ENCODE measurements around the gene LARP4B.

Gene LARP4B

GRCh38 chr10:919481-919880 lies 12.0 kb downstream of the LARP4B start:
- Histone ChIP-seq H3K27ac (ENCODE audit: low read length, poor library complexity, severe bottlenecking) (no peak overlapping the region), H4K91ac (ENCODE audit: low read length) (no peak overlapping the region), H3K4ac (ENCODE audit: low read depth in 1 of 2, low read length in 2 of 2) (no peak overlapping the region), H2AFZ (ENCODE audit: low read depth, low read length) (no peak overlapping the region), H3K79me1 (replicated peaks; ENCODE audit: low read length, poor library complexity, severe bottlenecking) (no peaks in the 10 kb centered on the region), H3K14ac (ENCODE audit: low read length in 2 of 2) (no peak overlapping the region), H3K4me2 (ENCODE audit: low read length, poor library complexity, severe bottlenecking) (no peak overlapping the region), H2BK120ac (ENCODE audit: low read depth, low read length) (no peak overlapping the region), H3K4me1 (ENCODE audit: control insufficient read depth, insufficient read depth, low read depth, low read length) (peaks cover 9% of the 10 kb centered on the region), H3K4me3 (ENCODE audit: insufficient read depth in 1 of 2, low read depth in 1 of 2, low read length in 2 of 2) (no peak overlapping the region), H2BK15ac (ENCODE audit: low read depth, poor library complexity, severe bottlenecking) (no peak overlapping the region), H3K23ac (ENCODE audit: low read length in 2 of 2) (no peak overlapping the region), H3K9ac (ENCODE audit: low read length) (no peak overlapping the region), H2AK5ac (ENCODE audit: low read length, severe bottlenecking) (no peak overlapping the region), H4K8ac (ENCODE audit: low read length) (no peak overlapping the region), H2BK12ac (ENCODE audit: low read length in 2 of 2) (no peak overlapping the region), H2BK5ac (ENCODE audit: low read depth, low read length, poor library complexity, severe bottlenecking) (no peak overlapping the region), H3K18ac (ENCODE audit: low read depth in 1 of 2, low read length in 2 of 2) (no peak overlapping the region), H3K36me3 (ENCODE audit: control insufficient read depth in 1 of 2, insufficient read depth in 2 of 2, low read depth in 1 of 2, low read length in 2 of 2) (peaks cover 7 to 20% of the 10 kb centered on the region in 2 experiments), H3K27me3 (ENCODE audit: control insufficient read depth in 1 of 2, insufficient read depth in 1 of 2, low read length in 2 of 2) (no peaks in the 10 kb centered on the region), H3K9me3 (ENCODE audit: control insufficient read depth, low read length) (no peaks in the 10 kb centered on the region)
- WGBS = 97% methylated on average over 3 of the region's 3 CpGs
- DNase-seq = no peak

GRCh38 chr10:917999-918398 lies 13.5 kb downstream of the LARP4B start:
- Histone ChIP-seq H3K9ac (ENCODE audit: low read length) (no peak overlapping the region), H4K8ac (ENCODE audit: low read length) (no peak overlapping the region), H4K91ac (ENCODE audit: low read length) (no peak overlapping the region), H3K27ac (ENCODE audit: low read length, poor library complexity, severe bottlenecking) (no peak overlapping the region), H3K9me3 (ENCODE audit: control insufficient read depth, low read length) (no peaks in the 10 kb centered on the region), H3K23ac (ENCODE audit: low read length in 2 of 2) (no peak overlapping the region), H2BK5ac (ENCODE audit: low read depth, low read length, poor library complexity, severe bottlenecking) (no peak overlapping the region), H3K4me1 (ENCODE audit: control insufficient read depth, insufficient read depth, low read depth, low read length) (peaks cover 9% of the 10 kb centered on the region), H3K36me3 (ENCODE audit: control insufficient read depth in 1 of 2, insufficient read depth in 2 of 2, low read depth in 1 of 2, low read length in 2 of 2) (peaks cover 7 to 18% of the 10 kb centered on the region in 2 experiments), H3K4ac (ENCODE audit: low read depth in 1 of 2, low read length in 2 of 2) (no peak overlapping the region), H3K79me1 (replicated peaks; ENCODE audit: low read length, poor library complexity, severe bottlenecking) (no peaks in the 10 kb centered on the region), H3K18ac (ENCODE audit: low read depth in 1 of 2, low read length in 2 of 2) (no peak overlapping the region), H3K4me2 (ENCODE audit: low read length, poor library complexity, severe bottlenecking) (no peak overlapping the region), H2BK12ac (ENCODE audit: low read length in 2 of 2) (no peak overlapping the region), H3K27me3 (ENCODE audit: control insufficient read depth in 1 of 2, insufficient read depth in 1 of 2, low read length in 2 of 2) (no peaks in the 10 kb centered on the region), H2BK15ac (ENCODE audit: low read depth, poor library complexity, severe bottlenecking) (no peak overlapping the region), H3K4me3 (ENCODE audit: insufficient read depth in 1 of 2, low read depth in 1 of 2, low read length in 2 of 2) (no peak overlapping the region), H2AK5ac (ENCODE audit: low read length, severe bottlenecking) (no peak overlapping the region), H2BK120ac (ENCODE audit: low read depth, low read length) (no peak overlapping the region), H3K14ac (ENCODE audit: low read length in 2 of 2) (no peak overlapping the region), H2AFZ (ENCODE audit: low read depth, low read length) (no peak overlapping the region)
- 90% methylated on average over 3 of the region's 3 CpGs for WGBS
- DNase-seq = no peak

GRCh38 chr10:917416-917720 lies 14.1 kb downstream of the LARP4B start:
- H3K36me3 ChIP-seq (ENCODE audit: control insufficient read depth in 1 of 2, insufficient read depth in 2 of 2, low read depth in 1 of 2, low read length in 2 of 2) = peaks cover 4 to 18% of the 10 kb centered on the region in 2 experiments
- no peak overlapping the region for H3K23ac ChIP-seq (ENCODE audit: low read length in 2 of 2)
- no peak overlapping the region for H3K9ac ChIP-seq (ENCODE audit: low read length)
- H2BK15ac ChIP-seq (ENCODE audit: low read depth, poor library complexity, severe bottlenecking) = no peak overlapping the region
- WGBS = 95% methylated on average over 3 of the region's 3 CpGs
- no peak overlapping the region for H3K4ac ChIP-seq (ENCODE audit: low read depth in 1 of 2, low read length in 2 of 2)
- H2BK120ac ChIP-seq (ENCODE audit: low read depth, low read length) = no peak overlapping the region
- no peak overlapping the region for H3K4me2 ChIP-seq (ENCODE audit: low read length, poor library complexity, severe bottlenecking)
- no peaks in the 10 kb centered on the region for H3K9me3 ChIP-seq (ENCODE audit: control insufficient read depth, low read length)
- H2AFZ ChIP-seq (ENCODE audit: low read depth, low read length) = no peak overlapping the region
- H3K18ac ChIP-seq (ENCODE audit: low read depth in 1 of 2, low read length in 2 of 2) = no peak overlapping the region
- H3K79me1 ChIP-seq (replicated peaks; ENCODE audit: low read length, poor library complexity, severe bottlenecking) = no peaks in the 10 kb centered on the region
- H3K4me3 ChIP-seq (ENCODE audit: insufficient read depth in 1 of 2, low read depth in 1 of 2, low read length in 2 of 2) = no peak overlapping the region
- H2BK12ac ChIP-seq (ENCODE audit: low read length in 2 of 2) = no peak overlapping the region
- no peaks in the 10 kb centered on the region for H3K27me3 ChIP-seq (ENCODE audit: control insufficient read depth in 1 of 2, insufficient read depth in 1 of 2, low read length in 2 of 2)
- DNase-seq = no peak
- H4K8ac ChIP-seq (ENCODE audit: low read length) = no peak overlapping the region
- H4K91ac ChIP-seq (ENCODE audit: low read length) = no peak overlapping the region
- H2BK5ac ChIP-seq (ENCODE audit: low read depth, low read length, poor library complexity, severe bottlenecking) = no peak overlapping the region
- H3K14ac ChIP-seq (ENCODE audit: low read length in 2 of 2) = no peak overlapping the region
- H2AK5ac ChIP-seq (ENCODE audit: low read length, severe bottlenecking) = no peak overlapping the region
- H3K27ac ChIP-seq (ENCODE audit: low read length, poor library complexity, severe bottlenecking) = no peak overlapping the region
- H3K4me1 ChIP-seq (ENCODE audit: control insufficient read depth, insufficient read depth, low read depth, low read length) = peaks cover 8% of the 10 kb centered on the region

- Histone ChIP-seq H2BK120ac (ENCODE audit: low read depth, low read length) (no peak overlapping the region), H3K4me2 (ENCODE audit: low read length, poor library complexity, severe bottlenecking) (no peak overlapping the region), H3K4me3 (ENCODE audit: insufficient read depth in 1 of 2, low read depth in 1 of 2, low read length in 2 of 2) (no peak overlapping the region), H3K36me3 (ENCODE audit: control insufficient read depth in 1 of 2, insufficient read depth in 2 of 2, low read depth in 1 of 2, low read length in 2 of 2) (peaks cover 1 to 15% of the 10 kb centered on the region in 2 experiments), H3K27me3 (ENCODE audit: control insufficient read depth in 1 of 2, insufficient read depth in 1 of 2, low read length in 2 of 2) (no peaks in the 10 kb centered on the region), H3K4ac (ENCODE audit: low read depth in 1 of 2, low read length in 2 of 2) (no peak overlapping the region), H2AFZ (ENCODE audit: low read depth, low read length) (no peak overlapping the region), H4K91ac (ENCODE audit: low read length) (no peak overlapping the region), H3K4me1 (ENCODE audit: control insufficient read depth, insufficient read depth, low read depth, low read length) (peaks cover 3% of the 10 kb centered on the region), H3K18ac (ENCODE audit: low read depth in 1 of 2, low read length in 2 of 2) (no peak overlapping the region), H2BK12ac (ENCODE audit: low read length in 2 of 2) (no peak overlapping the region), H2BK5ac (ENCODE audit: low read depth, low read length, poor library complexity, severe bottlenecking) (no peak overlapping the region), H3K14ac (ENCODE audit: low read length in 2 of 2) (no peak overlapping the region), H3K9me3 (ENCODE audit: control insufficient read depth, low read length) (no peaks in the 10 kb centered on the region), H3K23ac (ENCODE audit: low read length in 2 of 2) (no peak overlapping the region), H2BK15ac (ENCODE audit: low read depth, poor library complexity, severe bottlenecking) (no peak overlapping the region), H3K9ac (ENCODE audit: low read length) (no peak overlapping the region), H3K79me1 (replicated peaks; ENCODE audit: low read length, poor library complexity, severe bottlenecking) (peaks cover under 1% of the 10 kb centered on the region), H2AK5ac (ENCODE audit: low read length, severe bottlenecking) (no peak overlapping the region), H3K27ac (ENCODE audit: low read length, poor library complexity, severe bottlenecking) (no peak overlapping the region), H4K8ac (ENCODE audit: low read length) (no peak overlapping the region)
- 100% methylated on average over 4 of the region's 7 CpGs for WGBS
- DNase-seq = no peak
These were observed 14.6 kb downstream of the LARP4B start for GRCh38 chr10:916716-917415.

Measured in mesenchymal stem cell (in vitro differentiated cells and primary cell).